Skeletal muscle tissue (tissue), 4 donors: ENCODE measurements around the gene TBXA2R. TPM values are rescaled to one million over a fixed set of nuclear protein-coding genes. Genes with fewer than 3 reads are reported as not detected.
"Not testable (repeated sequence)": the region's sequence is repeated elsewhere in the genome, so short reads cannot be mapped to it uniquely, and the experiment has no call there.

Source experiments
- H3K27ac ChIP-seq: one replicate; pipeline ENCODE4 v1.7.0; 2013; ENCODE audit warnings: mild to moderate bottlenecking, low read depth, low read length, inconsistent platforms
- H3K27me3 ChIP-seq, 3 donors: one replicate each; pipeline ENCODE4 v1.7.0; 2013; ENCODE audit warnings: low read length in 3 of 3; ENCODE audit not compliant: control insufficient read depth in 3 of 3, insufficient read depth in 3 of 3
- H3K36me3 ChIP-seq, 3 donors: one replicate each; pipeline ENCODE4 v1.7.0; 2013; ENCODE audit warnings: low read length in 3 of 3; ENCODE audit not compliant: control insufficient read depth in 3 of 3, insufficient read depth in 3 of 3
- H3K4me1 ChIP-seq, 3 donors: one replicate each; pipeline ENCODE4 v1.7.0; 2013; ENCODE audit warnings: low read length in 3 of 3, mild to moderate bottlenecking in 3 of 3; ENCODE audit not compliant: control insufficient read depth in 3 of 3, insufficient read depth in 3 of 3
- H3K4me3 ChIP-seq, 3 donors: one replicate each; pipeline ENCODE4 v1.7.0; 2013; ENCODE audit warnings: low read length in 3 of 3
- H3K9ac ChIP-seq, 3 donors: one replicate each; pipeline ENCODE4 v1.7.0; 2013; ENCODE audit warnings: low read length in 3 of 3, mild to moderate bottlenecking in 3 of 3, moderate library complexity in 2 of 3, low read depth in 1 of 3
- H3K9me3 ChIP-seq, 3 donors: one replicate each; pipeline ENCODE4 v1.7.0; 2013; ENCODE audit warnings: low read length in 3 of 3; ENCODE audit not compliant: control insufficient read depth in 3 of 3
- total RNA-seq: library from RNA; depleted of rRNA; stranded (reverse); fragments of >200 nt; gene quantifications from one replicate; pipeline ENCODE4 v1.2.3, GENCODE V29; 2014
- donor health status: Osteomylitis.

TBXA2R gene
- total RNA-seq, 1 donor from 2014 or later: under 0.01 TPM

DNA sequence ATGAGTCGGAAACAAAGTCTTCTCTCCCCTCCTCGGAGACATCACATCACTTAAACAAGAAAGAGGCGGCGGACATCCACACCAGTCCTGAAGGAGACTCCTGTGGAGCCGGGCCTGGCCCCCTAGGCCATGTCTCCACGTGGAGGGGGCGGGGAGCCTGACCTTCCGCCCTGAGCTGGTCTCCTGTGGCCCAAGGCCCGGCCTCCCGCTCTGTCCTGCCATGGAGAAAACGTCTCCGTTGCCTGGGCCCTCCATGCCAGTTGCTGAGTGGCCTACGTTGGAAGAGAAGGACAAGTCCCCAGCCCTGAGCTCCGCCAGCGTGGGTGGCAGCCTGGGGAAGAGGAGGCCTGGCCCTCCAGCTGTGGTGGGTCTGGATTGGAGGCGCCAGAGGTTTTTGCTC, 25.4 kb upstream of the TBXA2R start:
- H3K4me1 ChIP-seq: peaks cover 4% of the 10 kb centered on the region in 3 donors
- no peak overlapping the region for H3K4me3 ChIP-seq
- H3K9me3 ChIP-seq: no peaks in the 10 kb centered on the region
- no peak overlapping the region for H3K27ac ChIP-seq
- peaks cover 2 to 8% (median 4%) of the 10 kb centered on the region in 3 donors for H3K36me3 ChIP-seq
- H3K9ac ChIP-seq: no peak overlapping the region
- H3K27me3 ChIP-seq: no peaks in the 10 kb centered on the region

DNA sequence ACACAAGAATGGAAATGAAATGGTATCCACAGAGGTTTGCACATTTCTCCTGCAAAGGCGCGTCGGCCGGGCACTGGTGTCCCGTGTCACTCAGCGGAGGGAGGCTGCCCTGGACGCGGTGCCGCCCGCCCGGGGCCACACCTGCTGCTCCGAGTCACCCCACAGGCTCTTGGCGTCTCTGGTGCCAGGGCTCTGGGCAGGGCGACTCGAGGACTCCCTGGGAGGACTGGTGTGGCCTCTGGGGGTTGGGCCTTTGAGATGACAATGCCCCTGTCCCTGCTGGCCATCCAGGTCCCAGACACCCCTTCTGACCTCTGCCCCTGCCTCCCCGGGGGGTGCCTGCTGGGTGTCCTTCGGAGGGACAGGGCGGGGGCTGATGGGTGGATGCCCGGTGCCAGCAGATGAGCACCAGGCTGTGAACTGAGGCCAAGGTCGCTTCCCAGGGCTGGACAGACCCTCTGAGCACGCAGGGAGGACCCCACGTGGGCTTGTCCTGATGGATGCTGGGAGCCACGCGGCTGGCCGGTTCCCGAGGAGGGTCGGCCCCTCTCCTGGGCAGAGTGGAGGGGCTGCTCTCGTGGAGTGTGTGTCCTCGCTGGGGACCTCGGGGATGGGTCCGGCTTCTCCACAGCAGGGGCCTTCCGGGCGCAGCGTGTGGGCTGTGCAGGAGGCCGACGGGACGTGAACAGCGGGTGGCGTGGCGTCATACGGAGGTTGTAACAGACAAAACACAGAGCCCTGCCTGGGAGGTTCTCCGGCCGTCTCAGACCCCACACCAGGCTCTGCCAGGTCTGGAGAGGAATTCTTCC, 24.6 kb upstream of the TBXA2R start:
- Histone ChIP-seq H3K36me3 (peaks cover 0 to 5% (median 4%) of the 10 kb centered on the region in 3 donors), H3K27me3 (no peaks in the 10 kb centered on the region)

DNA sequence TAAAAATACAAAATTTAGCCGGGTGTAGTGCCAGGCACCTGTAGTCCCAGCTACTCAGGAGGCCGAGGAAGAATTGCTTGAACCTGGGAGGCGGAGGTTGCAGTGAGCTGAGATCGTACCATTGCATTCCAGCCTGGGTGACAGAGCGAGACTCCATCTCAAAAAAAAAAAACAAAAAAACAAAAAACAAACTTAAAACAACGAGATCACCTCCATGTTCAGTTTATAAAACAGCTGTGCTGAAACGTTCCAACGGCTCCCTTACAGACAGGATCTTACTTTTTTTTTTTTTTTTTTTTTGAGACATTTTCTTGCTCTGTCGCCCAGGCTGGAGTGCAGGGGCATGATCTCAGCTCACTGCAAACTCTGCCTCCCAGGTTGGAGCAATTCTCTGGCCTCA, 22.1 kb upstream of the TBXA2R start:
- H3K9me3 ChIP-seq, H3K27me3 ChIP-seq, H3K36me3 ChIP-seq, H3K4me3 ChIP-seq, H3K9ac ChIP-seq, H3K27ac ChIP-seq: not testable (repeated sequence)
- peaks cover 24 to 32% (median 26%) of the 10 kb centered on the region in 3 donors for H3K4me1 ChIP-seq

More for the DNA sequence above, 24.6 kb upstream of the TBXA2R start:
- no peak overlapping the region for H3K27ac ChIP-seq
- H3K4me1 ChIP-seq: peaks cover 4 to 10% (median 5%) of the 10 kb centered on the region in 3 donors
- H3K9ac ChIP-seq: no peak overlapping the region
- H3K9me3 ChIP-seq: no peaks in the 10 kb centered on the region
- no peak overlapping the region for H3K4me3 ChIP-seq

DNA sequence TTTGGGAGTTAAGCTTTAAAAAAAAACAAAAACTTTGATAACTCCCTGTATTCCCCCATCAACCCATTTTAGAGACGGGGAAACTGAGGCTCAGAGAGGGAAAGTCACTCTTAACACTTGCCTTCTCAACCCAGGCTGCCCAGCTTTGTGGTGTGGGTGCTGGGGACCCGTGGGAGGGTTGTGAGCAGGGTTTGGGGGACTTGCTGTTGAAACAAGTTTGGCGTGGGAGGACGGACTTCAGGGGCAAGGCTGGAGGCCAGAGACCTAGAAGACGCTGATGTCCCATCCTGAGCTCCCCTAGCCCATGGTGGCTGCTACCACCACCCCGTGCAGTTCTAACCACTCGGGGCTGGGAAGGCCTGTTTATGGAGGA, 20.7 kb upstream of the TBXA2R start:
- Histone ChIP-seq H3K4me3 (peak overlapping the region; percentile 29 to 86 (median 59)), H3K27ac (peak overlapping the region; percentile 94), H3K4me1 (peaks cover 24 to 32% (median 26%) of the 10 kb centered on the region in 3 donors)

DNA sequence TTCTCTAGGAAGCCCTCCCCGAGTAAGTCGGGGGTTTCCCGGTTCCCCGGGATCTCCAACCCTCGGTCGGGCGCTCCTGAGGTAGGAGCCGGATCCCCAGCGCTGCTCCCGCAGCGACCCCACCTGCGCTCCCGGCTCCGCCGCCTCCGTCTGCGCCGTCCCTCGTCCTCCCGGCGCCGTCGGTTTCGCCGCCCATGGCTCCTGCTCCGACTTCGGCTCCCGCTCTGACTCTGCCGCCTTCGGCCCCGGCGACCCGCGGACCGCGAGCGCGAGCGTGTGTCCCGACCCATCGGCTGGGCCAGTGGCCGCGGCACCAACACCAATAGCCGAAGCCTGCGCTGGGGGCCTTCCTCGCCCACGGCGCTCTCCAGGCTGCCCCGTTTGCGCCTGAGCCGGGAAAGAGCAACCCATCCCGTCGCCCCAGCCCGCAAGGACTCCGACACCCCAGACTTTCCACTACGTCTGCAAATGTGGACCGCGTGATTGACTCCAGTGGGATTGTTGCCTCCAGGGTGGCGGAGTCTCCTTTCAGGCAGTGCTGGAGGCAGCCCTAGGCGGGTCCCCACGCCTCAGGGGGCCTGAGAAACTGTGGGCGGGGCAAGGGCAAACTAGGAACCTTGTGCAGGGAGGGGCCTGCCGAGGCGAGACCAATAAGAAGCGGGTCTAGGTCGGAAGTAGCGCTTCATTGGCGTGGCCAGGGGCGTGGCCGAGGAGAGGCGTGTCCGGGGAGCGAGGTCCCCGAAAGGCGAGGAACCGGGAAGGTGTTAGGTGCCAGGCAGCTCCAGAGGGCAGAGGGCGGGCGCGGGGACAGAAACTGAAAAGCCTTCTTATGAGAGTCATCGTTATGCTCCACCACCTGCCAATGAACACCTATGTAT, 20.0 kb upstream of the TBXA2R start, which contains the start of gene CACTIN:
Gene CACTIN, minus strand, starts transcription at position 318 of the 878 bp plus-strand sequence. Its CDS starts 28 bp downstream, at position 290.
- Histone ChIP-seq H3K9ac (peak within 1 kb of the TSS; percentile 82 to 96 (median 82)), H3K4me1 (peaks cover 24 to 32% (median 26%) of the 10 kb centered on the region in 3 donors), H3K36me3 (peaks cover 7 to 15% (median 9%) of the 10 kb centered on the region in 3 donors), H3K27me3 (no peaks in the 10 kb centered on the region), H3K9me3 (no peaks in the 10 kb centered on the region), H3K4me3 (peak within 1 kb of the TSS; percentile 86 to 97 (median 92)), H3K27ac (peak within 1 kb of the TSS; percentile 94)

More for the DNA sequence above, 20.7 kb upstream of the TBXA2R start:
- H3K27me3 ChIP-seq: no peaks in the 10 kb centered on the region
- peak overlapping the region in 2 of 3 donors; percentile 33 to 82 for H3K9ac ChIP-seq
- H3K36me3 ChIP-seq: peaks cover 3 to 13% (median 6%) of the 10 kb centered on the region in 3 donors
- H3K9me3 ChIP-seq: no peaks in the 10 kb centered on the region

DNA sequence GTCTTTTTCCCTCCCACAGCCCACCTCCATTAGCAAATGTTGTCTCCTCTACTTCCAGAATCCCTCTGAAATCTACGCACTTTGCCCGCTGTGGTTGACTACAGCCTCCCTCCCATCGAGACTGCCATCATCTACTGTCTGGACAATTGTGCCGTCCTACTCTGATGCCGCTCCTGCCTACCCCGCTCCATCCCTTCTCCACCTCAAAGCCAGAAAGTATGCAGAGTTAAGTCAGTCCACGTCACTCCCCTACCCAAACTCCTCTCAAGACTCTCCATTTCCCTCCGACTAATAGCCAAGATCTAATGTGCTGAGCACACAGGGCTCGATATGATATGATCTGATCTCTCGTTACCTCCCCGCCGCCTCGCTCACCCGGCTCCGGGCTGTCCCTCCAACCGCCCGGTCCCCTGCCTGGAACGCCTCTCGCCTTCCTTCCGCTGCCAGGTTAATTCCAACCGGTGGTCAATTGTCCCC, 19.4 kb upstream of the TBXA2R start:
- Histone ChIP-seq H3K27me3 (no peaks in the 10 kb centered on the region), H3K9ac (peak overlapping the region; percentile 82 to 96 (median 82)), H3K36me3 (peaks cover 8 to 15% (median 11%) of the 10 kb centered on the region in 3 donors), H3K27ac (peak overlapping the region; percentile 94), H3K4me3 (peak overlapping the region; percentile 86 to 97 (median 92)), H3K4me1 (peaks cover 24 to 32% (median 26%) of the 10 kb centered on the region in 3 donors), H3K9me3 (no peaks in the 10 kb centered on the region)

- peaks cover 24 to 32% (median 26%) of the 10 kb centered on the region in 3 donors for H3K4me1 ChIP-seq
- no peak overlapping the region for H3K9ac ChIP-seq
- H3K9me3 ChIP-seq: no peaks in the 10 kb centered on the region
- no peak overlapping the region for H3K27ac ChIP-seq
- peaks cover 10 to 19% (median 14%) of the 10 kb centered on the region in 3 donors for H3K36me3 ChIP-seq
- H3K27me3 ChIP-seq: no peaks in the 10 kb centered on the region
- H3K4me3 ChIP-seq: no peak overlapping the region
Observed at GRCh38 chr19:3623716-3624115, 17.0 kb upstream of the TBXA2R start.

GRCh38 chr19:3622224-3622623, 15.5 kb upstream of the TBXA2R start:
- H3K4me3 ChIP-seq: no peak overlapping the region
- peaks cover 26 to 34% (median 27%) of the 10 kb centered on the region in 3 donors for H3K4me1 ChIP-seq
- H3K9ac ChIP-seq: no peak overlapping the region
- no peaks in the 10 kb centered on the region for H3K27me3 ChIP-seq
- peaks cover 14 to 20% (median 19%) of the 10 kb centered on the region in 3 donors for H3K36me3 ChIP-seq
- H3K9me3 ChIP-seq: no peaks in the 10 kb centered on the region
- H3K27ac ChIP-seq: no peak overlapping the region

- Histone ChIP-seq H3K27me3 (no peaks in the 10 kb centered on the region), H3K27ac (no peak overlapping the region), H3K9me3 (no peaks in the 10 kb centered on the region), H3K4me1 (peaks cover 24 to 30% (median 27%) of the 10 kb centered on the region in 3 donors), H3K4me3 (no peak overlapping the region), H3K36me3 (peaks cover 14 to 20% (median 19%) of the 10 kb centered on the region in 3 donors), H3K9ac (no peak overlapping the region)
Observed at GRCh38 chr19:3621689-3622088, 15.0 kb upstream of the TBXA2R start.
